ENCODE measurements around the gene MSANTD3. TPM values are rescaled to one million over a fixed set of nuclear protein-coding genes. Genes with fewer than 3 reads are reported as not detected.

Gene MSANTD3
- total RNA-seq, 1 experiment from 2014 or later = 30.2 TPM

DNA sequence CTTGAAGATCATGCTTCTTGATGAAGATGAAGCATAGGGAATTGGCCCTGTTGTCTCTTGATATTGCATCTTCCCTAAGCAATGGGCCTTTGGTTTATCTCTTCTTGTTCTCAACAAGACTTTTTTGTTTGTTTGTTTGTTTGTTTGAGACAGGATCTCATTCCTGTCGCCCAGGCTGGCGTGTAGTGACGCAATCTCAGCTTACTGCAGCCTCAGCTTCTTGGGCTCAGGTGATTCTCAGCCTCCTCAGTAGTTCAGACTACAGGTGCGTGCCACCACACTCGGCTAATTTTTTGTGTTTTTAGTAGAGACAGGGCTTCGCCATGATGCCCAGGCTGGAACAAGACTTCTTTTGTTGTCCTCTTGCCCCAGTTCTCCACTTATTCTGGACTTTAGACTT lies 51.2 kb downstream of the MSANTD3 start:
- POLR2A ChIA-PET = interaction anchor here (0.6 kb wide), 1 partner anchor 144 kb away, joined by 3 read pairs; no protein-coding TSS in a partner anchor
- CTCF ChIA-PET = interaction anchor here (0.9 to 1.2 kb wide), 3 partner anchors 16 to 153 kb away, joined by 3 to 4 read pairs (median 3); no protein-coding TSS in a partner anchor

GRCh38 chr9:100479820-100480219 lies 52.9 kb downstream of the MSANTD3 start:
- H3K27me3 Mint-ChIP-seq (ENCODE audit: low read depth) = no peaks in the 10 kb centered on the region
- ATAC-seq (no peak), DNase-seq (ENCODE audit: low spot score) (no peak)
- ChIA-PET POLR2A (no interaction called here), CTCF (no interaction called here)
- H3K4me3 Mint-ChIP-seq = no peak overlapping the region
- peaks cover 7% of the 10 kb centered on the region for H3K9me3 Mint-ChIP-seq
- H3K27ac Mint-ChIP-seq = no peak overlapping the region
- H3K36me3 Mint-ChIP-seq = peaks cover 8% of the 10 kb centered on the region
- peaks cover 39% of the 10 kb centered on the region for H3K4me1 Mint-ChIP-seq
- no peak for TF ChIP-seq FOXJ3 (CRISPR knock-in tag; IDR thresholded peaks at IDR 0.05; ENCODE audit: borderline replicate concordance)
- TF ChIP-seq ZNF138 (CRISPR knock-in tag; conservative IDR thresholded peaks at IDR 0.05) = no peak
- TF ChIP-seq ZNF219 (CRISPR knock-in tag; IDR thresholded peaks at IDR 0.05; ENCODE audit: borderline replicate concordance) = no peak
- TF ChIP-seq ZNF423 (CRISPR knock-in tag; IDR thresholded peaks at IDR 0.05) = no peak

More for the DNA sequence above, 51.2 kb downstream of the MSANTD3 start:
- H3K4me1 Mint-ChIP-seq = peaks cover 46% of the 10 kb centered on the region
- DNase-seq (ENCODE audit: low spot score) = no peak
- H3K27me3 Mint-ChIP-seq (ENCODE audit: low read depth) = no peaks in the 10 kb centered on the region
- no peak overlapping the region for H3K4me3 Mint-ChIP-seq
- TF ChIP-seq, protein P1, sequence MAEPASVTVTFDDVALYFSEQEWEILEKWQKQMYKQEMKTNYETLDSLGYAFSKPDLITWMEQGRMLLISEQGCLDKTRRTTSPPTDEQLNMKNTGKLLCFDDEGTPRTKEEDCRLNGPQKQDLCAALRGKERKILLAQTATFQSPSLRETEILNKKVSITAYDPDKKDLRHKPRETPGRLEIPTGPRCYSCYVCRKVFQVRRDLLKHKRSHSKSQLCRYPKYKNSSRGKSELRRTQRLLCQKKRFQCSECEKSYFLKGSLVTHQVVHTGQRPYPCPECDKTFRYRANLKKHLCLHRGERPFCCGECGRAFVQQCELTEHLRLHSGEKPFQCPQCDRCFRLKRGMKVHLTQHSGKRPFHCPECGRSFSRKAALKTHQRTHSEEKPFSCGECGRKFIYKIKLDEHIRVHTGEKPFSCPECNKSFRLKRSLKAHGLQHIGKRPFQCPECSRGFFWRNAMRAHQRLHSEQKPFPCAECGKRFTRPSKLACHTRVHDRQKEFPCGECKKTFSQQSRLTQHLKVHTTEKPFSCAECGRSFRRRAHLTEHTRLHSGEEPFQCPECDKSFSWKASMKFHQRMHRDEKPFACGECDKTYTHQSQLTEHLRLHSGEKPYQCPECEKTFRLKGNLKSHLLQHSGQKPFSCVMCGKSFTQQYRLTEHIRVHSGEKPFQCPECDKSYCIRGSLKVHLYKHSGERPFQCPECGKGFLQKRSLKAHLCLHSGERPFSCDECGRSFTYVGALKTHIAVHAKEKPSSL (CRISPR knock-in tag; conservative IDR thresholded peaks at IDR 0.05) = no peak
- TF ChIP-seq CBFB (CRISPR knock-in tag; IDR thresholded peaks at IDR 0.05; ENCODE audit: low read depth) (no peak), ZNF219 (CRISPR knock-in tag; IDR thresholded peaks at IDR 0.05; ENCODE audit: borderline replicate concordance) (no peak), JAZF1 (CRISPR knock-in tag; IDR thresholded peaks at IDR 0.05) (no peak), ZNF671 (CRISPR knock-in tag; IDR thresholded peaks at IDR 0.05) (no peak), FOXP1 (CRISPR knock-in tag; IDR thresholded peaks at IDR 0.05; ENCODE audit: borderline replicate concordance) (no peak), ZNF121 (CRISPR knock-in tag; IDR thresholded peaks at IDR 0.05) (no peak), PREB (CRISPR knock-in tag; IDR thresholded peaks at IDR 0.05; ENCODE audit: borderline replicate concordance) (no peak), E2F1 (CRISPR knock-in tag; IDR thresholded peaks at IDR 0.05) (no peak), RORB (CRISPR knock-in tag; IDR thresholded peaks at IDR 0.05) (no peak), GRHL2 (CRISPR knock-in tag; IDR thresholded peaks at IDR 0.05; ENCODE audit: insufficient replicate concordance, severe bottlenecking) (no peak), SOX15 (CRISPR knock-in tag; IDR thresholded peaks at IDR 0.05) (no peak), ZNF263 (CRISPR knock-in tag; IDR thresholded peaks at IDR 0.05; ENCODE audit: low read depth) (no peak), E2F4 (CRISPR knock-in tag; IDR thresholded peaks at IDR 0.05; ENCODE audit: borderline replicate concordance, low read depth) (no peak), SMAD4 (CRISPR knock-in tag; IDR thresholded peaks at IDR 0.05) (no peak), TEAD4 (CRISPR knock-in tag; IDR thresholded peaks at IDR 0.05) (no peak), NR1H2 (CRISPR knock-in tag; IDR thresholded peaks at IDR 0.05) (no peak)
- peaks cover 8% of the 10 kb centered on the region for H3K36me3 Mint-ChIP-seq
- no peak for ATAC-seq
- no peak overlapping the region for H3K27ac Mint-ChIP-seq
- H3K9me3 Mint-ChIP-seq = peaks cover 7% of the 10 kb centered on the region
